Upper lobe of left lung (tissue), 6 donors: ENCODE results near the gene DDIT3. TPM values are rescaled to one million over a fixed set of nuclear protein-coding genes. Genes with fewer than 3 reads are reported as not detected.

Experiments used
- ATAC-seq, 2 donors: fragments of 200-7000 bp; cut with Tn5 transposase; one replicate each; pipeline ENCODE4 v1.9.1; 2022; ENCODE audit warnings: mild to moderate bottlenecking in 2 of 2, moderate library complexity in 2 of 2; ENCODE audit not compliant: low FRiP score in 2 of 2
- DNase-seq, 2 donors: peaks; one replicate each; pipeline ENCODE4 v3.0.0-alpha.2; 2019 to 2020
- H3K27ac ChIP-seq, 4 donors: fragments of 200-600 bp; sonication (generic); one replicate each; pipeline ENCODE4 v1.5.1; 2016 to 2019
- H3K27me3 ChIP-seq, 4 donors: fragments of 200-600 bp; sonication (generic); one replicate each; pipeline ENCODE4 v1.5.1; 2017 to 2019
- H3K36me3 ChIP-seq, 4 donors: fragments of 200-600 bp; sonication (generic); one replicate each; pipeline ENCODE4 v1.5.1; 2016 to 2019
- H3K4me1 ChIP-seq, 4 donors: fragments of 200-600 bp; sonication (generic); one replicate each; pipeline ENCODE4 v1.5.1; 2018 to 2019
- H3K4me3 ChIP-seq, 4 donors: fragments of 200-600 bp; sonication (generic); one replicate each; pipeline ENCODE4 v1.5.1; 2017 to 2019; ENCODE audit warnings: mild to moderate bottlenecking in 2 of 4, moderate library complexity in 1 of 4
- H3K9me3 ChIP-seq, 4 donors: fragments of 200-600 bp; sonication (generic); one replicate each; pipeline ENCODE4 v1.5.1; 2018 to 2019
- EP300 ChIP-seq, 4 donors: sonication (generic); formaldehyde crosslinking; IDR thresholded peaks; one replicate each; pipeline ENCODE4 v1.5.1; 2017; ENCODE audit warnings: antibody characterized with exemption in 4 of 4, control low read depth in 2 of 4
- POLR2A ChIP-seq, 4 donors: fragments of 450-650 bp; IDR thresholded peaks; one replicate each; pipeline ENCODE4 v1.5.1; 2016 to 2017; ENCODE audit warnings: antibody characterized with exemption in 4 of 4, mild to moderate bottlenecking in 2 of 4
- POLR2AphosphoS5 ChIP-seq, 2 donors: sonication (generic); formaldehyde crosslinking; IDR thresholded peaks; one replicate each; pipeline ENCODE4 v1.5.1; 2017; ENCODE audit warnings: antibody characterized with exemption in 2 of 2
- WGBS, 2 donors: methylation state at CpG; one replicate each; pipeline ENCODE4 v1.1.5; 2017 to 2018; 5-methylcytosine and 5-hydroxymethylcytosine counted together
- total RNA-seq, 6 donors: library from RNA; depleted of rRNA in 4 of 6; stranded (reverse); fragments of >200 nt in 4 of 6; gene quantifications; one replicate each; pipeline versions ENCODE4 v1.1.0 to v1.2.1, GENCODE V29; 2016 to 2021
- TF ChIP-seq, protein P1 (sequence below), 6 experiments: fragments of 450-650 bp in 4 of 6; fragments of 200-600 bp in 2 of 6; sonication (generic) in 2 of 6; IDR thresholded peaks; one replicate each; pipeline ENCODE4 v1.5.1; 2016 to 2019; ENCODE audit warnings: antibody characterized with exemption in 6 of 6
- donor health status: DM: no; HTN: no; CAD: no; lungs with moderate emphysema.
- donor health status: DM: no; HTN: yes; CAD: no; lungs with severe emphysema.

Gene DDIT3
- total RNA-seq, 6 donors from 2014 or later = 26.1 to 45.1 (median 33.1) TPM

DNA sequence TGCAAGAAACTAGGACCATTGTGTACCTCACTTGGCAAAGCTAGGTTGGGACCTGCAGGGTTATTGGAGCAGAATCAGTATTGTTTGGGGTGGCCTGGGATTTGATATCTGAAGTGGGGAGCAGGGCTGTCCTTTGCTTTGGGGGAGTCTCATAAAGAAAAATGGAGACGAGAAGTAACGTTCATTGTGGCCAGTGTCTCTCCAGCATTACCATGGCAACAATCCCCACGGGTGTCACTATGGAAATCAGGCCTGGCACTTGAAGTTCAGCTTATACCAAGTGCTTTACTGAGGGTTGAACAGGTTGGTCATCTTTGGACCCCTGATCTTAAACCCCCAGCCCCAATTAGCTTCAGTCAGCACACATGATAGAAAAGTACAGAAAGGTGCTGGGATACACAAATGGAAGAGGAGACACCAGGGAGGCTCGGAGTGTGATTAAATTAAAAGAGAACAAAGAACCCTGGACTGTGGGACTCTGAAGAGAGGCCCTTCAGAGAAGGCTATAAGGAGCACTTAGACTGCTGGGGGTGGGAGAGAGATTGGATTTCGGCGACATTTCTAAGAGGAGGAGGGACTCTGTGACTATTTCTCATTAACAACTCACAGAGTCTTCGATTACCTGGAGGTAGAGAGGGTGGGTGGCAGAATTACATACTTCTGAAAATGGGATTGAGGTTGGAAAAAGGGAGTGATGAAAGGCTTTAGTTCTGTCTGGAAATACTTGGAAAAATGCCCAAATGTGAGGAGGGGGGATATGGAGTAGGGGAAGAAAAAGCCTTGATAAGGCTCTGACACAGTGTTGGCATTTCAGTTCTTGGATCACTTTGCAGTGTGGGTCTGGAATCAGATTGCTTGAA lies 33.3 kb upstream of the DDIT3 start:
- no peak overlapping the region for H3K4me3 ChIP-seq
- ATAC-seq = no peak
- H3K4me1 ChIP-seq = peaks cover 7 to 15% (median 10%) of the 10 kb centered on the region in 4 donors
- H3K27ac ChIP-seq = no peak overlapping the region
- 62 to 63% methylated on average over 7 of the region's 7 CpGs for WGBS, 2 donors
- no peaks in the 10 kb centered on the region for H3K36me3 ChIP-seq
- DNase-seq = no peak
- peaks cover 0 to 18% (median 10%) of the 10 kb centered on the region in 4 donors for H3K27me3 ChIP-seq
- no peaks in the 10 kb centered on the region for H3K9me3 ChIP-seq
- no peak for TF ChIP-seq POLR2A (IDR thresholded peaks at IDR 0.05)
- TF ChIP-seq, protein P1, sequence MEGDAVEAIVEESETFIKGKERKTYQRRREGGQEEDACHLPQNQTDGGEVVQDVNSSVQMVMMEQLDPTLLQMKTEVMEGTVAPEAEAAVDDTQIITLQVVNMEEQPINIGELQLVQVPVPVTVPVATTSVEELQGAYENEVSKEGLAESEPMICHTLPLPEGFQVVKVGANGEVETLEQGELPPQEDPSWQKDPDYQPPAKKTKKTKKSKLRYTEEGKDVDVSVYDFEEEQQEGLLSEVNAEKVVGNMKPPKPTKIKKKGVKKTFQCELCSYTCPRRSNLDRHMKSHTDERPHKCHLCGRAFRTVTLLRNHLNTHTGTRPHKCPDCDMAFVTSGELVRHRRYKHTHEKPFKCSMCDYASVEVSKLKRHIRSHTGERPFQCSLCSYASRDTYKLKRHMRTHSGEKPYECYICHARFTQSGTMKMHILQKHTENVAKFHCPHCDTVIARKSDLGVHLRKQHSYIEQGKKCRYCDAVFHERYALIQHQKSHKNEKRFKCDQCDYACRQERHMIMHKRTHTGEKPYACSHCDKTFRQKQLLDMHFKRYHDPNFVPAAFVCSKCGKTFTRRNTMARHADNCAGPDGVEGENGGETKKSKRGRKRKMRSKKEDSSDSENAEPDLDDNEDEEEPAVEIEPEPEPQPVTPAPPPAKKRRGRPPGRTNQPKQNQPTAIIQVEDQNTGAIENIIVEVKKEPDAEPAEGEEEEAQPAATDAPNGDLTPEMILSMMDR (IDR thresholded peaks at IDR 0.05) = no peak
- TF ChIP-seq POLR2AphosphoS5 (IDR thresholded peaks at IDR 0.05) = no peak
- TF ChIP-seq EP300 (IDR thresholded peaks at IDR 0.05) = no peak

DNA sequence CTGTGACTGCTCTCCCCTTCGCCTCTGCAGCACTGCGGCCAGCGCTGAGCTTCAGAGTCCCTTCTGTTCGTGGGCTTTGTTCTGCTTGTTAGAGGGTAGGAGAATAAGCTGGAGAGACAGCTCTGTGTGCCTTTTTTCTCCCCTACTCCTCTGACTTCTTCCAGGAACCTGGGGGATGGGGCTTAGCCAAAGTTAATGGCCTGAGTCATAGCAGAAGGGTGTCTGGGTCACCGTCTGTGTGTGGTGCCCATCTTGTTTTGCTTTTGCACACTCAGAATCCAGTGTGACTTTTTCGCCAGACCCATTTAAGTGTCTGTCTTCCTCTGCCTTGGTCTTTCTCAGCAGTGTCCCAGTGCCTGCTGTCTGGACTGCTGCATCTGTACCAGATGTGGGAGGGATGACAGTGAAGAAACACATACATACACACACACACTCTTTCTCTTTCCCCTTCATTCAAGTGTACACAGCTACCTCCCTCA lies 32.6 kb upstream of the DDIT3 start:
- TF ChIP-seq, protein P1 (IDR thresholded peaks at IDR 0.05) = no peak
- TF ChIP-seq EP300 (IDR thresholded peaks at IDR 0.05) (no peak), POLR2AphosphoS5 (IDR thresholded peaks at IDR 0.05) (no peak), POLR2A (IDR thresholded peaks at IDR 0.05) (no peak)
- Histone ChIP-seq H3K27me3 (peaks cover 0 to 18% (median 10%) of the 10 kb centered on the region in 4 donors), H3K4me3 (no peak overlapping the region), H3K9me3 (no peaks in the 10 kb centered on the region), H3K4me1 (peaks cover 7 to 15% (median 10%) of the 10 kb centered on the region in 4 donors), H3K36me3 (no peaks in the 10 kb centered on the region), H3K27ac (no peak overlapping the region)
- DNase-seq (no peak), ATAC-seq (no peak)
- WGBS, 2 donors = 70 to 76% methylated on average over 6 of the region's 6 CpGs

DNA sequence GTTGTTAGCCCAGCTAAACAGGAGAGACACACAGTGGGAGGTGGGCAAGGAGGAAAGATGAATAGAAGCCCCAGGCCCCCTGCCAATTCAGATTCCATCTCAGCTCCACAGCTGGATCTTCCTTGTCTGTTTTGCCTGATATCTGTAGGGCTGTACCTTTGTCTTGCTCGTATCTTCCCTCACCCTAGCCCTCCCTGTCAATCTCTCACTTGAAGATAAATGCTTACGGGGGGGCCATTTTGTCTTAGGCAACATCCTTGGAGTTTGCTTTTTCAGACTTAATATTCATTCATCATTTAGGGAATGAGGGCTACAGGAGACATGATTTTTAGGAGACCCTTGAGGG lies 32.0 kb upstream of the DDIT3 start:
- H3K36me3 ChIP-seq = no peaks in the 10 kb centered on the region
- ATAC-seq = no peak
- H3K4me1 ChIP-seq = peaks cover 9 to 19% (median 11%) of the 10 kb centered on the region in 4 donors
- H3K27me3 ChIP-seq = peaks cover 0 to 18% (median 10%) of the 10 kb centered on the region in 4 donors
- no peak overlapping the region for H3K4me3 ChIP-seq
- DNase-seq = no peak
- 87 to 89% methylated on average over 2 of the region's 2 CpGs for WGBS, 2 donors
- H3K9me3 ChIP-seq = no peaks in the 10 kb centered on the region
- H3K27ac ChIP-seq = no peak overlapping the region
- TF ChIP-seq EP300 (IDR thresholded peaks at IDR 0.05) = no peak
- no peak for TF ChIP-seq POLR2AphosphoS5 (IDR thresholded peaks at IDR 0.05)
- TF ChIP-seq, protein P1 (IDR thresholded peaks at IDR 0.05) = no peak
- TF ChIP-seq POLR2A (IDR thresholded peaks at IDR 0.05) = no peak

DNA sequence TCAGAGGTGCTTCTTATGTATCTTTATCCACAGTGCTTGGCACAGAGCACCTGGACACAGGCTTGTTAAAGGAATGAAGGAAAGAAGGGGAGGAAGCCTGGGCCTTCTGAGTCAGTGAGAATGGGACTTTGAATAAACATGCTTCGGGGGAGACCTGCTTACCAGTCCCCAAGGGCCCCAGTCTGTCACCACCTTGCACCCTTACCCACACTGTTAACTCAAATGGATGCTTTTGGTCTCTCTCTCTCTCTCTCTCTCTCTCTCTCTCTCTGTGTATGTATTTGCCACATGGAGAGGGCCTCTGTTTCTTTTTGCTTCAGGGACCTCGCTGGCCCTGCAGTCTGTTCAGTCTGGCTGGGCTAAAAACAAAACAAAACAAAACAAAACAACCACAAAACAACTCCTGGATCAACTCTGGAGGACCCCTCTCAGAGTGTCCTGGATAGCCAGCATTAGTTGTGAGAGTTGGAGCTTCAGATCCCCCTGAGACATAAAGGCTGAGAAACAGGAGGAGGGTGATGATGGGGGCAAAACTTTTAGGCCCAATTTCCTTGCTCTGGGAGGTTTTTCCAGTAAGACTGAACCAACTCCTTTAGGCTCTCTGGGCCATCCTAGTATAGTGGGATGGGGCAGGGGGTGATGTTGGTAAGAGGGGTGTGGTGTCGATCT lies 31.5 kb upstream of the DDIT3 start:
- 78 to 90% methylated on average over 3 of the region's 3 CpGs for whole genome bisulfite sequencing, 2 donors

More for the DNA sequence above, 31.5 kb upstream of the DDIT3 start:
- Histone ChIP-seq H3K27ac (no peak overlapping the region), H3K4me3 (no peak overlapping the region), H3K27me3 (peaks cover 0 to 18% (median 10%) of the 10 kb centered on the region in 4 donors), H3K36me3 (no peaks in the 10 kb centered on the region), H3K4me1 (peaks cover 9 to 21% (median 12%) of the 10 kb centered on the region in 4 donors), H3K9me3 (no peaks in the 10 kb centered on the region)
- no peak for TF ChIP-seq EP300 (IDR thresholded peaks at IDR 0.05)
- no peak for TF ChIP-seq POLR2A (IDR thresholded peaks at IDR 0.05)
- no peak for TF ChIP-seq POLR2AphosphoS5 (IDR thresholded peaks at IDR 0.05)
- TF ChIP-seq, protein P1 (IDR thresholded peaks at IDR 0.05) = no peak
- ATAC-seq (no peak), DNase-seq (no peak)
